Psoas muscle (tissue), 8 donors: ENCODE data around the gene GRAMD2A. TPM values are rescaled to one million over a fixed set of nuclear protein-coding genes. Genes with fewer than 3 reads are reported as not detected.

ENCODE experiments used
- ATAC-seq, 4 donors: fragments of 200-7000 bp; cut with Tn5 transposase; one replicate each; pipeline ENCODE4 v1.9.1; 2020; ENCODE audit warnings: moderate library complexity in 3 of 4, mild to moderate bottlenecking in 2 of 4
- DNase-seq, 2 donors: peaks; one replicate each; pipeline ENCODE4 v3.0.0-alpha.2; 2020
- H3K27ac ChIP-seq: fragments of 200-600 bp; one replicate; pipeline ENCODE4 v1.8.0; 2022
- H3K27me3 ChIP-seq, 3 donors: fragments of 200-600 bp in 1 of 3; one replicate each; pipeline versions ENCODE4 v1.6.1 to v1.8.0; 2013 to 2022; ENCODE audit warnings: low read length in 2 of 3, mild to moderate bottlenecking in 2 of 3, moderate library complexity in 1 of 3; ENCODE audit not compliant: insufficient read depth in 3 of 3
- H3K36me3 ChIP-seq, 2 donors: fragments of 200-600 bp in 1 of 2; one replicate each; pipeline versions ENCODE4 v1.6.1 to v1.8.0; 2013 to 2022; ENCODE audit warnings: low read depth in 1 of 2, mild to moderate bottlenecking in 1 of 2, moderate library complexity in 1 of 2; ENCODE audit not compliant: insufficient read depth in 1 of 2
- H3K4me1 ChIP-seq: fragments of 200-600 bp; one replicate; pipeline ENCODE4 v1.8.0; 2022
- H3K4me3 ChIP-seq: fragments of 200-600 bp; one replicate; pipeline ENCODE4 v1.8.0; 2022; ENCODE audit warnings: mild to moderate bottlenecking
- H3K9me3 ChIP-seq: fragments of 200-600 bp; one replicate; pipeline ENCODE4 v1.8.0; 2022
- WGBS, 3 donors: extraction: QIAGEN DNeasy Blood & Tissue Kit; methylation state at CpG; one replicate each; pipeline versions ENCODE4 v1.1.6 to v1.1.7; 2013; 5-methylcytosine and 5-hydroxymethylcytosine counted together
- intact Hi-C, 2 donors: fragments of 100-400 bp; cut with DNase I; formaldehyde crosslinking; loops; one replicate each; pipeline versions ENCODE4 v1.11.0 to v1.14.2; 2022
- polyA plus RNA-seq, 3 donors: library from polyadenylated mRNA; stranded (reverse); fragments of 200-250 nt; gene quantifications; one replicate each; pipeline ENCODE4 v1.2.3, GENCODE V29; 2013
- total RNA-seq, 4 donors: library from RNA; stranded (reverse); fragmentation: NEBNext Ultra II Directional in 2 of 4; extraction: Animal tissue kit (Norgen Biotek cat#: 25700) in 2 of 4; gene quantifications; one replicate each; pipeline versions ENCODE4 v1.2.1 to v1.2.4, GENCODE V29; 2021 to 2023
- TF ChIP-seq, protein P1 (sequence below): fragments of 200-600 bp; IDR thresholded peaks from one replicate; pipeline ENCODE4 v1.8.0; 2022; ENCODE audit warnings: antibody characterized with exemption
- donor health status: healthy with polysubstance abuse.
- donor health status: DM: no; HTN: no; CAD: no; lungs with moderate emphysema.
- donor health status: Bipolar disorder and iron deficiency.
- donor health status: healthy.
- donor health status: DM: yes; HTN: yes; CAD: no.
- donor health status: DM: no; HTN: no; CAD: no.
- donor health status: DM: no; HTN: no; CAD: no.
- donor health status: DM: yes; HTN: yes; CAD: no.

The GRAMD2A gene
- total and polyA plus RNA-seq, 7 donors: 0.01 TPM; not detected in 6

DNA sequence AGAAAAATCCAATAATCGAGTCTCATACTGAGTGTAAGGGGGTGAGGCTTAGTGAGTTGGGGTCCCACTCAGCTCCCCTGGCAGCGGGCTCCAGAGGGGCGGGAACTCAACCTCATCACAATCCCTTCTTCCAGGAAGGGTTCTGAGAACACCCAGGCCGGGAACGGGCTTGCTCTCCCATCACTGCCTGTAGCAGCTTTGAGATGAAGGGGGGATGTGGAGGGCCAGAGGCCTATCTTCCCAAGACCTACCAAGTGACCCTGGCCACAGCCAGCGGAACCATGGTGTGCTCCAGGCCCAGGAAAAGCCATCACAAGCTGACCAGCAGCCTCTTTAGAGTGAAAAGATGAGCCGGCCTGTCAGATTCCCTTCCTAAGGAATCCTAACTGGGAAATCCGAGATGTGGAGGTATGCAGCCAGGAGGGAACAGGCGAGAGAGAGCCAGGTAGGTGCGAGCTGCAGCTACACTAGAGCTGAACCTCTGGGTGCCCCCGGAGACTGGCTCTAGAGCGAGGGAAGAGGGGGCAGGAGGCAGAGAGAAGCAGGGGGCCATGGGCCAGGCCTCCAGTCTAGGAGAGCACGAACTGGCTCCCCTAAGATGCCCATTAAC lies 18.5 kb downstream of the GRAMD2A start:
- TF ChIP-seq, protein P1, sequence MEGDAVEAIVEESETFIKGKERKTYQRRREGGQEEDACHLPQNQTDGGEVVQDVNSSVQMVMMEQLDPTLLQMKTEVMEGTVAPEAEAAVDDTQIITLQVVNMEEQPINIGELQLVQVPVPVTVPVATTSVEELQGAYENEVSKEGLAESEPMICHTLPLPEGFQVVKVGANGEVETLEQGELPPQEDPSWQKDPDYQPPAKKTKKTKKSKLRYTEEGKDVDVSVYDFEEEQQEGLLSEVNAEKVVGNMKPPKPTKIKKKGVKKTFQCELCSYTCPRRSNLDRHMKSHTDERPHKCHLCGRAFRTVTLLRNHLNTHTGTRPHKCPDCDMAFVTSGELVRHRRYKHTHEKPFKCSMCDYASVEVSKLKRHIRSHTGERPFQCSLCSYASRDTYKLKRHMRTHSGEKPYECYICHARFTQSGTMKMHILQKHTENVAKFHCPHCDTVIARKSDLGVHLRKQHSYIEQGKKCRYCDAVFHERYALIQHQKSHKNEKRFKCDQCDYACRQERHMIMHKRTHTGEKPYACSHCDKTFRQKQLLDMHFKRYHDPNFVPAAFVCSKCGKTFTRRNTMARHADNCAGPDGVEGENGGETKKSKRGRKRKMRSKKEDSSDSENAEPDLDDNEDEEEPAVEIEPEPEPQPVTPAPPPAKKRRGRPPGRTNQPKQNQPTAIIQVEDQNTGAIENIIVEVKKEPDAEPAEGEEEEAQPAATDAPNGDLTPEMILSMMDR: no peak
- WGBS, 3 donors: 91 to 97% (median 94%) methylated on average over 13 of the region's 13 CpGs
- intact Hi-C loops: no loop called here
- no peak overlapping the region for H3K4me3 ChIP-seq
- H3K27ac ChIP-seq: no peak overlapping the region
- ATAC-seq: no peak
- DNase-seq: no peak
- H3K4me1 ChIP-seq: peaks cover 6% of the 10 kb centered on the region
- no peaks in the 10 kb centered on the region for H3K27me3 ChIP-seq
- no peaks in the 10 kb centered on the region for H3K9me3 ChIP-seq
- no peaks in the 10 kb centered on the region for H3K36me3 ChIP-seq

DNA sequence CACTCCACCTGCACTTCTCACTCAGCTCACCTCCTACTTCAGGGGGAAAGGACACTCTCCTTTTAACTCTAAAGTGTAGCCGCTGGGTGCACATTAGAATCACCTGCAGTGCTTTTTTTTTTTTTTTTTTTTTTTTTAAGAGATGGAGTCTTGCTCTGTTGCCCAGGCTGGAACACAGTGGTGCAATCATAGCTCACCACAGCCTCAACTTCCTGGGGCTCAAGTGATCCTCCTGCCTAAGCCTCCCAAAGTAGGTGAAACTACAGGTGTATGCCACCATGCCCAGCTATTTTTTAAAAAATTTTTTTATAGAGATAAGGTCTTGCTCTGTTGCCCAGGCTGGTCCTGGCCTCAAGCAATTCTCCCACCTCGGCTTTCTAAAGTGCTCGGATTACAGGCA lies 20.8 kb downstream of the GRAMD2A start:
- DNase-seq (no peak), ATAC-seq (no peak)
- no peaks in the 10 kb centered on the region for H3K27me3 ChIP-seq
- no peaks in the 10 kb centered on the region for H3K4me1 ChIP-seq
- WGBS, 3 donors: 79 to 89% (median 82%) methylated on average over 3 of the region's 3 CpGs
- no peak overlapping the region for H3K27ac ChIP-seq
- intact Hi-C loops: no loop called here
- H3K4me3 ChIP-seq: no peak overlapping the region
- no peaks in the 10 kb centered on the region for H3K36me3 ChIP-seq
- TF ChIP-seq, protein P1: no peak
- no peaks in the 10 kb centered on the region for H3K9me3 ChIP-seq

DNA sequence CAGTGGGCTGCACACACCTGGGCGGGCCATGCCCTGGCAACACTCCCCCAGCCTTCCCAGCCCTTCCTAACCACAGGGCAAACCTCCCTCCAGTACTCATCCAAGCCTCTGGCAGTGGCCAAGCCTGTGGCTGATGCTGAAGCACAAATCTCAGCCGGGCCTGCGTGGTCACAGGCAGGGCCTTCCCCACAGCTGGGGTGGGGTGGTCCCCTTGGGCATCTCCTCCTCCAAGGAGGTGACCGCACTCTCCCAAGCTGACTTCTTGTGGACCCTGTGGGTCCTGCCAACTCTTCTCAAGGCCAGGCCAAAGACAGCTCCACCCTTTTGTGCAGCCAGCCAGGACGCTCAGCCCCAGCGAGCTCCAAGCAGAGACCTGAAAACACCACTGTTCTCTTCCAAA lies 21.4 kb downstream of the GRAMD2A start:
- DNase-seq: no peak
- WGBS, 3 donors: 67 to 87% (median 71%) methylated on average over 6 of the region's 6 CpGs
- TF ChIP-seq, protein P1: no peak
- Histone ChIP-seq H3K4me3 (no peak overlapping the region), H3K36me3 (no peaks in the 10 kb centered on the region), H3K27me3 (no peaks in the 10 kb centered on the region), H3K4me1 (no peaks in the 10 kb centered on the region), H3K9me3 (no peaks in the 10 kb centered on the region), H3K27ac (no peak overlapping the region)
- no peak for ATAC-seq
- intact Hi-C loops: no loop called here

DNA sequence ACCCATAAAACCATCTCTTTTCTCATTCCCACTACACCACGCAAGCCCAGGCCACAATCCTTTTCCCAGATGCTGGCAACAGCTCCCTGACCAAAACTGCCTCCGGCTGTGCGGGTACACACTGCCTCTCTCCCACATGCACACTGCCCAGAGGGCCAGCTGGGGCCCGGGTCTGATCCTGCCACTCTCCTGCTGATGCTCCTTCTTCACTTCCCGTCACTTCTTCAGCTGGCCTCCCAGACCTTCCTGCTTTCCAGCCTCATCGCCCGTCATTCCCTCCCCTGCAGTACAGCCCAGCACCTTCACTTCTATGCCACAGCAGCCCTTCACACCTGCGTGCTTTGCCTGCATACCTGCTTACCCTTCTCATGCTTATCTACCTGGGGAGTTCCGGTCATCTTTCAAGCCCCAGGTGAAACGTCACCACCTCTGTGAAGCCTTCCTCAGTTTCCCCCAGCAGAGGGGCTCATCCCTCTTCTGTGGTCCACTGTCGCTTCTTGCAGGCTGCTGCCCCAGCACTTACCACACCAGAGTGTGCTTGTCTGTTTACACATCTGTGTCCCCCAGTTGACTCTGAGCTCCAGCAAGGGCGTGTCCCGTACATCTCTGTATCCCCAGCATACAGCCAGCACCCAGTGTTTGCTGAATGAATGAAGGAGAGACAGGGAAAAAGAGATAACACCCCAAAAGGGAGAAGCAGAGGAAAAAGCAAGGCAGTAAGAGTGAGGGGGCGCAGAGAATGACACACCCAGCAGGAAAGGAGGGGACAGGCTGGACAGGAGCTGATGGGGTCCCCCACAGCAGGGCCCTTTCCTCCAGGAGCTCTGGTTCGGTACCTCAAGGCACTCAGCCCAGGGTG lies 22.2 kb downstream of the GRAMD2A start:
- H3K36me3 ChIP-seq: no peaks in the 10 kb centered on the region
- H3K4me1 ChIP-seq: no peaks in the 10 kb centered on the region
- intact Hi-C loops: no loop called here
- ATAC-seq (no peak), DNase-seq (no peak)
- 89 to 94% (median 90%) methylated on average over 15 of the region's 15 CpGs for WGBS, 3 donors
- no peak overlapping the region for H3K27ac ChIP-seq
- TF ChIP-seq, protein P1: no peak
- no peaks in the 10 kb centered on the region for H3K9me3 ChIP-seq
- H3K4me3 ChIP-seq: no peak overlapping the region
- no peaks in the 10 kb centered on the region for H3K27me3 ChIP-seq
